ENCODE results near the gene ISOC1.
A peak's percentile ranks its signal among the peaks of the same experiment; 100 is the strongest.

Gene ISOC1

GRCh38 chr5:129118405-129118804 lies 23.9 kb downstream of the ISOC1 start:
- no peak overlapping the region for H3K4me3 ChIP-seq (ENCODE audit: low read length)
- DNase-seq (ENCODE audit: low read depth, low spot score) = no peak

GRCh38 chr5:129118826-129119225 lies 24.3 kb downstream of the ISOC1 start:
- DNase-seq (ENCODE audit: low read depth, low spot score) = no peak
- no peak overlapping the region for H3K4me3 ChIP-seq (ENCODE audit: low read length)

GRCh38 chr5:129120158-129120581 lies 25.6 kb downstream of the ISOC1 start:
- no peak overlapping the region for H3K4me3 ChIP-seq (ENCODE audit: low read length)
- no peak for DNase-seq (ENCODE audit: low read depth, low spot score)

GRCh38 chr5:129122560-129122959 lies 28.0 kb downstream of the ISOC1 start:
- H3K4me3 ChIP-seq (ENCODE audit: low read length) = no peak overlapping the region
- DNase-seq (ENCODE audit: low read depth, low spot score) = no peak

GRCh38 chr5:129124608-129125007 lies 30.1 kb downstream of the ISOC1 start:
- no peak overlapping the region for H3K4me3 ChIP-seq (ENCODE audit: low read length)
- no peak for DNase-seq (ENCODE audit: low read depth, low spot score)

- no peak overlapping the region for H3K4me3 ChIP-seq (ENCODE audit: low read length)
- no peak for DNase-seq (ENCODE audit: low read depth, low spot score)
These were observed 31.3 kb downstream of the ISOC1 start for GRCh38 chr5:129125819-129126218.

- H3K4me3 ChIP-seq (ENCODE audit: low read length) = no peak overlapping the region
- no peak for DNase-seq (ENCODE audit: low read depth, low spot score)
These were observed 39.0 kb downstream of the ISOC1 start for GRCh38 chr5:129133553-129133952.

- DNase-seq (ENCODE audit: low read depth, low spot score) = peak; percentile 26
- no peak overlapping the region for H3K4me3 ChIP-seq (ENCODE audit: low read length)
These were observed 41.1 kb downstream of the ISOC1 start for GRCh38 chr5:129135633-129136032.

GRCh38 chr5:129137637-129138036 lies 43.1 kb downstream of the ISOC1 start:
- H3K4me3 ChIP-seq (ENCODE audit: low read length) = no peak overlapping the region
- DNase-seq (ENCODE audit: low read depth, low spot score) = no peak

GRCh38 chr5:129141078-129141477 lies 46.5 kb downstream of the ISOC1 start:
- no peak for DNase-seq (ENCODE audit: low read depth, low spot score)
- no peak overlapping the region for H3K4me3 ChIP-seq (ENCODE audit: low read length)

GRCh38 chr5:129141696-129142095 lies 47.1 kb downstream of the ISOC1 start:
- no peak overlapping the region for H3K4me3 ChIP-seq (ENCODE audit: low read length)
- DNase-seq (ENCODE audit: low read depth, low spot score) = no peak

- DNase-seq (ENCODE audit: low read depth, low spot score) = no peak
- no peak overlapping the region for H3K4me3 ChIP-seq (ENCODE audit: low read length)
These were observed 61.3 kb downstream of the ISOC1 start for GRCh38 chr5:129155876-129156275.

GRCh38 chr5:129161830-129162229 lies 67.3 kb downstream of the ISOC1 start:
- H3K4me3 ChIP-seq (ENCODE audit: low read length) = no peak overlapping the region
- no peak for DNase-seq (ENCODE audit: low read depth, low spot score)

Data from Jurkat, Clone E6-1 (cell line).